ENCODE results near the gene HMGB2. TPM values are rescaled to one million over a fixed set of nuclear protein-coding genes. Genes with fewer than 3 reads are reported as not detected.

The HMGB2 gene
- total RNA-seq, 1 donor from 2014 or later: 66.9 TPM

DNA sequence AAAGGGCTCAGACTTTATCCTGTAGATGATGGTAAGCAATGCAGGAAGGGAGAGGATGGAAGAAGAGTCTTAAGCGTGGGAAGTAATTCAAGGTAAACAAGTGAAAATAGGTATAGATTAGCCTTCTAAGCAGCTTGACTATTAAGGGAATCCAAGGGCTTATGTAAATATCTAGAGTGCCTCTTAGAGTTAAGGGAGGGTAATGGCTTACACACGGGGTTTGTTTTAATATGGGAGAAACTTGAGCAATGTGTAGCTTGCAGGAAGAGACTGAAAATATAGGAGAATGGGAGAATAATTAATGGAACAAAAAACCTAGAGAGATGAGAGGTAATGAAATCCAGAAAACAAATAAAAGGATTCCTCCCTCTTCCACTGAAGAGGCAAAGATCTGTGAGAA, 23.8 kb upstream of the HMGB2 start:
- Mint-ChIP-seq H3K4me3 (ENCODE audit: unreplicated experiment) (no peak overlapping the region), H3K36me3 (ENCODE audit: unreplicated experiment) (no peaks in the 10 kb centered on the region), H3K9me3 (ENCODE audit: unreplicated experiment) (no peaks in the 10 kb centered on the region), H3K27me3 (ENCODE audit: unreplicated experiment) (no peaks in the 10 kb centered on the region), H3K4me1 (ENCODE audit: low read depth, unreplicated experiment) (no peaks in the 10 kb centered on the region), H3K27ac (ENCODE audit: unreplicated experiment) (no peak overlapping the region)
- DNase-seq: no peak
- TF ChIP-seq, protein P1, sequence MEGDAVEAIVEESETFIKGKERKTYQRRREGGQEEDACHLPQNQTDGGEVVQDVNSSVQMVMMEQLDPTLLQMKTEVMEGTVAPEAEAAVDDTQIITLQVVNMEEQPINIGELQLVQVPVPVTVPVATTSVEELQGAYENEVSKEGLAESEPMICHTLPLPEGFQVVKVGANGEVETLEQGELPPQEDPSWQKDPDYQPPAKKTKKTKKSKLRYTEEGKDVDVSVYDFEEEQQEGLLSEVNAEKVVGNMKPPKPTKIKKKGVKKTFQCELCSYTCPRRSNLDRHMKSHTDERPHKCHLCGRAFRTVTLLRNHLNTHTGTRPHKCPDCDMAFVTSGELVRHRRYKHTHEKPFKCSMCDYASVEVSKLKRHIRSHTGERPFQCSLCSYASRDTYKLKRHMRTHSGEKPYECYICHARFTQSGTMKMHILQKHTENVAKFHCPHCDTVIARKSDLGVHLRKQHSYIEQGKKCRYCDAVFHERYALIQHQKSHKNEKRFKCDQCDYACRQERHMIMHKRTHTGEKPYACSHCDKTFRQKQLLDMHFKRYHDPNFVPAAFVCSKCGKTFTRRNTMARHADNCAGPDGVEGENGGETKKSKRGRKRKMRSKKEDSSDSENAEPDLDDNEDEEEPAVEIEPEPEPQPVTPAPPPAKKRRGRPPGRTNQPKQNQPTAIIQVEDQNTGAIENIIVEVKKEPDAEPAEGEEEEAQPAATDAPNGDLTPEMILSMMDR (IDR thresholded peaks at IDR 0.05; ENCODE audit: partially characterized antibody, unreplicated experiment): no peak

DNA sequence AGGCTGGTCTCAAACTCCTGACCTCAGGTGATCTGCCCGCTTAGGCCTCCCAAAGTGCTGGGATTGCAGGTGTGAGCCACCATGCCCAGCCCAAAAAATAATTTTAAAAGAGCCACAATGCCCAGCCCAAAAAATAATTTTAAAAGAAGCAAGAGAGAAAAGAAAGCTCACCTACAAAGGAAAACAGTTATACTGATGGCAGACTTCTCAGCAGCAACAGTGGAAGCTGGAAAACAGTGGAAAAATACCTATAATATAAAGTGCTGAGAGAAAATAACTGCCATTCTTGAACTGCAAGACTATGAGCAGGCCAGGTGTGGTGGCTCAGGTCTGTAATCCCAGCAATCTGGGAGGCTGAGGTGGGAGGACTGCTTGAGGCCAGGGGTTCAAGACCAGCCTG, 13.3 kb upstream of the HMGB2 start:
- Mint-ChIP-seq H3K4me1 (ENCODE audit: low read depth, unreplicated experiment) (peaks cover 4% of the 10 kb centered on the region), H3K9me3 (ENCODE audit: unreplicated experiment) (no peaks in the 10 kb centered on the region), H3K36me3 (ENCODE audit: unreplicated experiment) (no peaks in the 10 kb centered on the region), H3K27me3 (ENCODE audit: unreplicated experiment) (no peaks in the 10 kb centered on the region), H3K27ac (ENCODE audit: unreplicated experiment) (no peak overlapping the region), H3K4me3 (ENCODE audit: unreplicated experiment) (no peak overlapping the region)
- no peak for DNase-seq
- TF ChIP-seq, protein P1 (IDR thresholded peaks at IDR 0.05; ENCODE audit: partially characterized antibody, unreplicated experiment): no peak

GRCh38 chr4:173346074-173346473, 11.9 kb upstream of the HMGB2 start:
- Mint-ChIP-seq H3K4me1 (ENCODE audit: low read depth, unreplicated experiment) (peaks cover 4% of the 10 kb centered on the region), H3K9me3 (ENCODE audit: unreplicated experiment) (no peaks in the 10 kb centered on the region), H3K36me3 (ENCODE audit: unreplicated experiment) (no peaks in the 10 kb centered on the region), H3K27me3 (ENCODE audit: unreplicated experiment) (no peaks in the 10 kb centered on the region), H3K4me3 (ENCODE audit: unreplicated experiment) (no peak overlapping the region), H3K27ac (ENCODE audit: unreplicated experiment) (no peak overlapping the region)
- DNase-seq: no peak
- TF ChIP-seq, protein P1 (IDR thresholded peaks at IDR 0.05; ENCODE audit: partially characterized antibody, unreplicated experiment): no peak

GRCh38 chr4:173345648-173346047, 11.5 kb upstream of the HMGB2 start:
- H3K4me1 Mint-ChIP-seq (ENCODE audit: low read depth, unreplicated experiment): peaks cover 4% of the 10 kb centered on the region
- no peak overlapping the region for H3K4me3 Mint-ChIP-seq (ENCODE audit: unreplicated experiment)
- H3K27me3 Mint-ChIP-seq (ENCODE audit: unreplicated experiment): no peaks in the 10 kb centered on the region
- no peaks in the 10 kb centered on the region for H3K9me3 Mint-ChIP-seq (ENCODE audit: unreplicated experiment)
- H3K27ac Mint-ChIP-seq (ENCODE audit: unreplicated experiment): no peak overlapping the region
- TF ChIP-seq, protein P1 (IDR thresholded peaks at IDR 0.05; ENCODE audit: partially characterized antibody, unreplicated experiment): no peak
- no peak for DNase-seq
- no peaks in the 10 kb centered on the region for H3K36me3 Mint-ChIP-seq (ENCODE audit: unreplicated experiment)

DNA sequence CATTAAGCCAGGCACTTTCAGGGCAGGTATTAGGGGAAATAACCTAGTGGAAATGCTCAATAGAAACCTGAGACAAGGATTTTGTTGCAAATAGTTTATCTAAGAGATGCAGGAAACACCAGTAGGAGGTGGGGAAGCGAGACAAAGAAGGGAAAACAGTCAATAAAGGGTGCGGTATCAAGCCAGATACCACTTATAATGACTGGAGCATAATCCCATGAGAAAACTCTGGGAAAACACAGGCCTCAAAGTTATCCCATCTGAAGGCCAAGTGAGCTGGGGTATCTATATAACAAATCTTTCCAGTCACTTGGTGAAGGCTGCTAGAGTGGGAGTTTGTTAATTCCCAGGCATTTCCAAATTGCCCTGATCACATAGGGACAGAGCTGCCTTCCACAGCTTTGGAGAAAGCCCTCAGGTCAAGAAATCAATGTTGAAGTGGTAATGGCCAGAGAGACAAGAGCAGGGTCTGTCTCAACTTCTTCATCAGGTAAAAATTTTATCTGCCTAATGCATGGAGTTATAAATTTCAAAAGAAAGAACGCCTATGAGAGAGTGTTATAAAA, 9.8 kb upstream of the HMGB2 start:
- no peaks in the 10 kb centered on the region for H3K27me3 Mint-ChIP-seq (ENCODE audit: unreplicated experiment)
- no peaks in the 10 kb centered on the region for H3K9me3 Mint-ChIP-seq (ENCODE audit: unreplicated experiment)
- no peak overlapping the region for H3K4me3 Mint-ChIP-seq (ENCODE audit: unreplicated experiment)
- H3K36me3 Mint-ChIP-seq (ENCODE audit: unreplicated experiment): no peaks in the 10 kb centered on the region
- no peak overlapping the region for H3K27ac Mint-ChIP-seq (ENCODE audit: unreplicated experiment)
- TF ChIP-seq, protein P1 (IDR thresholded peaks at IDR 0.05; ENCODE audit: partially characterized antibody, unreplicated experiment): no peak
- H3K4me1 Mint-ChIP-seq (ENCODE audit: low read depth, unreplicated experiment): peaks cover 4% of the 10 kb centered on the region
- no peak for DNase-seq

Measured in glutamatergic neuron (in vitro differentiated cells).